Thyroid gland (tissue), 4 donors: ENCODE results near the gene TMEM200B. TPM values are rescaled to one million over a fixed set of nuclear protein-coding genes. Genes with fewer than 3 reads are reported as not detected.
A peak's percentile ranks its signal among the peaks of the same experiment; 100 is the strongest.
"Not testable (repeated sequence)": the region's sequence is repeated elsewhere in the genome, so short reads cannot be mapped to it uniquely, and the experiment has no call there.

Experiments used
- DNase-seq, 2 donors: peaks; one replicate each; pipeline ENCODE4 v3.0.0-alpha.2; 2019
- H3K27ac ChIP-seq, 3 donors: fragments of 200-600 bp; sonication (generic); 1 replicate in 2 of 3; 2 replicates in 1 of 3; pipeline ENCODE4 v1.5.1; 2016 to 2019; ENCODE audit warnings: mild to moderate bottlenecking in 1 of 3, moderate library complexity in 1 of 3
- H3K27me3 ChIP-seq: fragments of 200-600 bp; sonication (generic); one replicate; pipeline ENCODE4 v1.5.1; 2019
- H3K36me3 ChIP-seq, 2 donors: fragments of 200-600 bp; sonication (generic); one replicate each; pipeline ENCODE4 v1.5.1; 2016 to 2019
- H3K4me1 ChIP-seq, 2 donors: fragments of 200-600 bp; sonication (generic); one replicate each; pipeline ENCODE4 v1.5.1; 2017 to 2019
- H3K4me3 ChIP-seq, 3 donors: fragments of 200-600 bp; sonication (generic); replicated peaks in 1 of 3; 1 replicate in 2 of 3; 2 replicates in 1 of 3; pipeline ENCODE4 v1.5.1; 2016; ENCODE audit warnings: mild to moderate bottlenecking in 1 of 3
- H3K9me3 ChIP-seq: fragments of 200-600 bp; sonication (generic); one replicate; pipeline ENCODE4 v1.5.1; 2017
- POLR2A ChIP-seq, 2 donors: fragments of 450-650 bp; IDR thresholded peaks; one replicate each; pipeline ENCODE4 v1.6.1; 2017; ENCODE audit warnings: antibody characterized with exemption in 2 of 2, mild to moderate bottlenecking in 2 of 2, moderate library complexity in 1 of 2
- WGBS, 2 donors: methylation state at CpG; one replicate each; pipeline ENCODE4 v1.1.5; 2017; 5-methylcytosine and 5-hydroxymethylcytosine counted together
- intact Hi-C: fragments of 100-400 bp; cut with DNase I; formaldehyde crosslinking; loops from one replicate; pipeline ENCODE4 v1.15.1; 2023
- total RNA-seq, 4 donors: library from RNA; depleted of rRNA; stranded (reverse); fragments of >200 nt; gene quantifications; one replicate each; pipeline ENCODE4 v1.2.3, GENCODE V29; 2016
- TF ChIP-seq, protein P1 (sequence below), 6 experiments: fragments of 200-600 bp in 3 of 6; fragments of 450-650 bp in 3 of 6; sonication (generic) in 3 of 6; IDR thresholded peaks; one replicate each; pipeline ENCODE4 v1.5.1; 2016 to 2019; ENCODE audit warnings: antibody characterized with exemption in 6 of 6, mild to moderate bottlenecking in 2 of 6, inconsistent platforms in 1 of 6, moderate library complexity in 1 of 6

The TMEM200B gene
- total RNA-seq, 4 donors from 2014 or later, result 1.9 to 8.2 (median 2.7) TPM

DNA sequence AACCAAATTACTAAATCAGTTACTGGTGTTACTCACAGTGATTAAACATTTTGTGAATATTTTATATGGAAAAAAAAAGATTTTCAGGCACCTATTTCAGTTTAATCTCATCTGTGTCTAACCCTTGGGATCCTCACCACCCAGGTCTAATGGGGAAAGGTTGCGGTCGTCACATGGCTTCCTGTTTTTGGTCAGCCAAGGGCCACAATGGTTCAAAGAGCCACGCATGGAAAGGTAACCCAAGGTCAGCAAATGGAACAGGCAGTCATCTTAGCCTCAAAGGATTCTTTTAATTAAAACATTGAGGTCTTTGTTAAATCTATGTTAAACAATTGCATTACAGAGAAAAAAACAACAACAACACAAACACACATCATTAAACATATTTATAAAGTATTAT is 36.1 kb upstream of the TMEM200B start:
- no peak for DNase-seq
- H3K27me3 ChIP-seq, result no peaks in the 10 kb centered on the region
- peaks cover 23 to 24% of the 10 kb centered on the region in 2 donors for H3K4me1 ChIP-seq
- WGBS, 2 donors, result 82 to 83% methylated on average over 3 of the region's 3 CpGs
- intact Hi-C loops, result no loop called here
- H3K9me3 ChIP-seq, result no peaks in the 10 kb centered on the region
- TF ChIP-seq, protein P1, sequence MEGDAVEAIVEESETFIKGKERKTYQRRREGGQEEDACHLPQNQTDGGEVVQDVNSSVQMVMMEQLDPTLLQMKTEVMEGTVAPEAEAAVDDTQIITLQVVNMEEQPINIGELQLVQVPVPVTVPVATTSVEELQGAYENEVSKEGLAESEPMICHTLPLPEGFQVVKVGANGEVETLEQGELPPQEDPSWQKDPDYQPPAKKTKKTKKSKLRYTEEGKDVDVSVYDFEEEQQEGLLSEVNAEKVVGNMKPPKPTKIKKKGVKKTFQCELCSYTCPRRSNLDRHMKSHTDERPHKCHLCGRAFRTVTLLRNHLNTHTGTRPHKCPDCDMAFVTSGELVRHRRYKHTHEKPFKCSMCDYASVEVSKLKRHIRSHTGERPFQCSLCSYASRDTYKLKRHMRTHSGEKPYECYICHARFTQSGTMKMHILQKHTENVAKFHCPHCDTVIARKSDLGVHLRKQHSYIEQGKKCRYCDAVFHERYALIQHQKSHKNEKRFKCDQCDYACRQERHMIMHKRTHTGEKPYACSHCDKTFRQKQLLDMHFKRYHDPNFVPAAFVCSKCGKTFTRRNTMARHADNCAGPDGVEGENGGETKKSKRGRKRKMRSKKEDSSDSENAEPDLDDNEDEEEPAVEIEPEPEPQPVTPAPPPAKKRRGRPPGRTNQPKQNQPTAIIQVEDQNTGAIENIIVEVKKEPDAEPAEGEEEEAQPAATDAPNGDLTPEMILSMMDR (IDR thresholded peaks at IDR 0.05), result no peak
- no peak for TF ChIP-seq POLR2A (IDR thresholded peaks at IDR 0.05)
- H3K27ac ChIP-seq, result no peak overlapping the region
- H3K4me3 ChIP-seq, result no peak overlapping the region
- peaks cover 14 to 27% of the 10 kb centered on the region in 2 donors for H3K36me3 ChIP-seq

DNA sequence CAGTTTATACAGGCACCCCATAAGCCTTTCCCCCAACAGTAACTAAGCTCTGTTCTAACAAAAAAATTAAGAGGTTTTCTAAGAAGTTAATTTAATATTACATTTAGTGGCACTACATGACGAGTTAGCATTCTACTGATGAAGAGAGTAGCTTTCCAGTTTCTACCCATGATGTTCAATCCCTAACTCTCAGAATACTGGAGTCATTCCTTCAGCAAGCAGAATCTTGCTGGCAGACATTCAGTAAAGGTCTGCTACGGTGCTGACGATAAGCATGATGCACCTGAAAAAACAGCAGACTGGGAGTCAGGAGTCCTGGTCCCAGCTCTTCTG is 33.5 kb upstream of the TMEM200B start:
- Histone ChIP-seq H3K9me3 (no peaks in the 10 kb centered on the region), H3K36me3 (peaks cover 38 to 52% of the 10 kb centered on the region in 2 donors), H3K27ac (peak overlapping the region in 1 of 3 donors; percentile 36), H3K4me1 (peaks cover 20 to 23% of the 10 kb centered on the region in 2 donors), H3K27me3 (no peaks in the 10 kb centered on the region), H3K4me3 (no peak overlapping the region)
- intact Hi-C loops, result no loop called here
- WGBS, 2 donors, result 69% methylated on average over 3 of the region's 3 CpGs
- DNase-seq, result no peak
- TF ChIP-seq POLR2A (IDR thresholded peaks at IDR 0.05), result no peak
- TF ChIP-seq, protein P1 (IDR thresholded peaks at IDR 0.05), result no peak

- no peak overlapping the region for H3K4me3 ChIP-seq
- no peaks in the 10 kb centered on the region for H3K27me3 ChIP-seq
- H3K36me3 ChIP-seq, result peaks cover 42 to 58% of the 10 kb centered on the region in 2 donors
- peak overlapping the region in 2 of 3 donors; percentile 35 to 36 for H3K27ac ChIP-seq
- peak in 1 of 2 donors; percentile 26 for DNase-seq
- WGBS, 2 donors, result 45 to 48% methylated on average over 10 of the region's 10 CpGs
- H3K9me3 ChIP-seq, result no peaks in the 10 kb centered on the region
- H3K4me1 ChIP-seq, result peaks cover 17 to 23% of the 10 kb centered on the region in 2 donors
- intact Hi-C loops, result no loop called here
- TF ChIP-seq POLR2A (IDR thresholded peaks at IDR 0.05), result no peak
- TF ChIP-seq, protein P1 (IDR thresholded peaks at IDR 0.05), result no peak
These were observed 33.0 kb upstream of the TMEM200B start for GRCh38 chr1:29156543-29157268.

DNA sequence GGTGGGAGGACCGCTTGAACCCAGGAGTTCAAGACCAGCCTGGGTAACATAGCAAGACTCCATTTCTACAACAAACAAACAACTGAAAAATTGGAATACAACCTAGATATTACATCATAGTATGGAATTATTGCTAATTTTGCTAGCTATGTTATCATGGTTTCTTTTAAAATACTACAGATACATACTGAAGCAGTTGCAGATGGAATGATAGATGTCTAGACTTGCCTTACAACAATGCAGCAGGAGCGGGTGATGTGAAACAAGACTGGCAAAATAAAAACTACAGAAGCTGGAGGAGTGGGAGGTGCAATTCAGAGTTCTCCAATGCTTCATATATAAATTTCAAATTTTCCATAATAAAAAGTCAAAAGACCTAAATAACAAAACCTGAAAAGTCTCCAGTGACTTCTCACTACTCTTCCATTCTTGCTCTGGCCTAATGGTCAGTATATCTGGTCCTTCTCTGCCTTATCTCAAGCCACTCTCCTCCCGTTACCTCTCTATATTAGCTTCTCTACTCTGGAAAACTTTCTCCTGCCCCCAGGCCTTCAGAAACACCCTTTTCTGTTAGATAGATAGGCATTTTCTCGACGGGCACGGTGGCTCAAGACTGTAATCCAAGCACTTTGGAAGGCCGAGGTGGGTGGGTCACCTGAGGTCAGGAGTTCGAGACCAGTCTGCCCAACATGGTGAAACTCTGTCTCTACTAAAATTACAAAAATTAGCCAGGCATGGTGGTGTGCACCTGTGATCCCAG is 28.5 kb upstream of the TMEM200B start:
- H3K36me3 ChIP-seq, result peaks cover 75 to 79% of the 10 kb centered on the region in 2 donors
- WGBS, 2 donors, result 94 to 96% methylated on average over 8 of the region's 8 CpGs
- H3K4me3 ChIP-seq, result no peak overlapping the region
- H3K9me3 ChIP-seq, result no peaks in the 10 kb centered on the region
- H3K27me3 ChIP-seq, result no peaks in the 10 kb centered on the region
- TF ChIP-seq, protein P1 (IDR thresholded peaks at IDR 0.05), result no peak
- no peak for TF ChIP-seq POLR2A (IDR thresholded peaks at IDR 0.05)
- DNase-seq, result no peak
- intact Hi-C loops, result no loop called here
- H3K27ac ChIP-seq, result no peak overlapping the region
- peaks cover 12 to 17% of the 10 kb centered on the region in 2 donors for H3K4me1 ChIP-seq

DNA sequence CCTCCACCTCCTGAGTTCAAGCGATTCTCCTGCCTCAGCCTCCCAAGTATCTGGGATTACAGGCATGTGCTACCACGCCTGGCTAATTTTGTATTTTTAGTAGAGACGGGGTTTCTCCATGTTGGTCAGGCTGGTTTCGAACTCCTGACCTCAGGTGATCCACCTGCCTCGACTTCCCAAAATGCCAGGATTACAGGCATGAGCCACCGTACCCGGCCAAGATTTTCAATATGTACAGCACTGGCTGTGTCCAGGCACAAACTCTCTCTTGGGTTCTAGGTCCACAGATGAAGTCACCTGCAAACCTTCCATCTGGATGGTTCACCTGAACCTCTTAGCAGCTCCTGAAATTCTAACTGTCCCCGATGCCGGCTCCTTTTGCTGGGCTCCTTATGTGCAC is 26.6 kb upstream of the TMEM200B start:
- peaks cover 84 to 90% of the 10 kb centered on the region in 2 donors for H3K36me3 ChIP-seq
- H3K4me1 ChIP-seq, H3K4me3 ChIP-seq, H3K27ac ChIP-seq, H3K27me3 ChIP-seq, DNase-seq, intact Hi-C loops, H3K9me3 ChIP-seq: not testable (repeated sequence)
- WGBS, 2 donors, result 97 to 98% methylated on average over 9 of the region's 9 CpGs
